ENCODE results near the gene RTN1.

Gene RTN1

DNA sequence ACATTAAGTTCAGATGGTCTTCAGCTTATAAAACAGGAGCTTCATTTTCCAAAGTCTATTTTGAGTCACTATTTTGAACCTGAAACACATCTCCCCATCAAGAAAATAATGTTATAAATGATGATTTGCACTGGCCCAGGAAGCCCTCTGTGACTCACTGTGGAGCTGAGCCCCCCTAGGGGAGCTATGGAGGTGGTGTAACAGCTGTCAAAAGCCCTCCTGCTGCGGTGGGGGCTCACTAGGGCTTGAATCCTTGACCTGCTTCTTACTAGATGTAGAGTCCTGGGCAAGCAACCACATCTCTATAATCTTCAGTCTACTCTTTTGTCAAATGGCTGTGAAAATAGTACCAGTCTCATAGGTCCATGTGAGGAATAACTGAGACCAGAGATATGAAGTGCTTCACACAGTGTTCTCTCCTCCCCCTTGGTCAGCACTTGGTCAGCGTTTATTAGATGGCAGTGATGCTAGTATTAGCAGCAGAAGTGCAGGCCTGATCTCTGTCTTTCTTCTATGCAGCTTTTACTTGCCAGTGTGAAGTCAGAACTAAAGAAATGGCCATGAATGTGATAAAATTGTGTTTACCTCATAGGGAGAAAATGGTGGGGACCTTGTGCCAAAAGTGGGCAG, 83.4 kb downstream of the RTN1 start:
- TF ChIP-seq, protein P1, sequence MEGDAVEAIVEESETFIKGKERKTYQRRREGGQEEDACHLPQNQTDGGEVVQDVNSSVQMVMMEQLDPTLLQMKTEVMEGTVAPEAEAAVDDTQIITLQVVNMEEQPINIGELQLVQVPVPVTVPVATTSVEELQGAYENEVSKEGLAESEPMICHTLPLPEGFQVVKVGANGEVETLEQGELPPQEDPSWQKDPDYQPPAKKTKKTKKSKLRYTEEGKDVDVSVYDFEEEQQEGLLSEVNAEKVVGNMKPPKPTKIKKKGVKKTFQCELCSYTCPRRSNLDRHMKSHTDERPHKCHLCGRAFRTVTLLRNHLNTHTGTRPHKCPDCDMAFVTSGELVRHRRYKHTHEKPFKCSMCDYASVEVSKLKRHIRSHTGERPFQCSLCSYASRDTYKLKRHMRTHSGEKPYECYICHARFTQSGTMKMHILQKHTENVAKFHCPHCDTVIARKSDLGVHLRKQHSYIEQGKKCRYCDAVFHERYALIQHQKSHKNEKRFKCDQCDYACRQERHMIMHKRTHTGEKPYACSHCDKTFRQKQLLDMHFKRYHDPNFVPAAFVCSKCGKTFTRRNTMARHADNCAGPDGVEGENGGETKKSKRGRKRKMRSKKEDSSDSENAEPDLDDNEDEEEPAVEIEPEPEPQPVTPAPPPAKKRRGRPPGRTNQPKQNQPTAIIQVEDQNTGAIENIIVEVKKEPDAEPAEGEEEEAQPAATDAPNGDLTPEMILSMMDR (IDR thresholded peaks at IDR 0.05; ENCODE audit: control insufficient read depth, insufficient read depth, low read depth, low read length, missing control alignments) = no peak
- no peak overlapping the region for H3K4me3 ChIP-seq (ENCODE audit: control insufficient read depth, low read depth, low read length)
- DNase-seq (ENCODE audit: low read depth) = no peak

DNA sequence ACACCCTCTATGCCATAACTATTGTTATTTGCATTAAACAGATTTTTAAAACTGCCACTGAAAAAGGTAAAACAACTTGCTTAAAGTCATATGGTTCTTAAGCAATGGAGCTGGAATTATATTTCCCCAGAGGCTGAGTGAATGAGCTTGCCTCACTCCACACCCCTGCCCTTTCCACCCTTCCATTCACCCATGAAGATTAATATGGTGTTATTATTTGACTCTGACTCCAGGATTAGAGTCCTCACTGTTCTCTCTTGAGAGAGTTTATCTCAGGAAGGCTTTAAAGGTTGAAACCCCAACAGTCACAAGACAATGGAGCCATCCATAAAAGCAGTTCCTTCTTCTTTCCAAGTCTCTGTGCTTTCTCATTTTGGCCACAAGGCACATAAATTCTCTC, 84.9 kb downstream of the RTN1 start:
- TF ChIP-seq, protein P1 (IDR thresholded peaks at IDR 0.05; ENCODE audit: control insufficient read depth, insufficient read depth, low read depth, low read length, missing control alignments) = no peak
- H3K4me3 ChIP-seq (ENCODE audit: control insufficient read depth, low read depth, low read length) = no peak overlapping the region
- no peak for DNase-seq (ENCODE audit: low read depth)

DNA sequence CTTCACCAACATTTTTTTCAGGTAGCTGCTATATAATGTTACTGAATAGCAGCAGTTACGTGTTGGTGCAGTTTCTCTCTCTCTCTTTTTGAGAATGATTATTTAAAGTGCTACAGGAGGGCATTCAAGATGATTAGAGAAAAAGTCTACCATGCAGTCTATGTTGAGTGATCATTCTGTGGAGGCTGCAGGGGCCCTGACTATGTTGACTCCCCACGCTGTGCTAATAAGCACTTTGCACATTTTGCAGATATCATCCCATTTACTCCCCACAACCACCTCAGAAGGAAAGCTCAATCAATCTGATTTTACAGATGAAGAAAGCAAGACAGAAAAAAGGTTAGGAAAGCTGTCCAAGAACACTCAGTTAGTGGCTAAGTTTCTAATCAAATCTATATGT, 87.8 kb downstream of the RTN1 start:
- TF ChIP-seq, protein P1 (IDR thresholded peaks at IDR 0.05; ENCODE audit: control insufficient read depth, insufficient read depth, low read depth, low read length, missing control alignments) = no peak
- H3K4me3 ChIP-seq (ENCODE audit: control insufficient read depth, low read depth, low read length) = no peak overlapping the region
- no peak for DNase-seq (ENCODE audit: low read depth)

DNA sequence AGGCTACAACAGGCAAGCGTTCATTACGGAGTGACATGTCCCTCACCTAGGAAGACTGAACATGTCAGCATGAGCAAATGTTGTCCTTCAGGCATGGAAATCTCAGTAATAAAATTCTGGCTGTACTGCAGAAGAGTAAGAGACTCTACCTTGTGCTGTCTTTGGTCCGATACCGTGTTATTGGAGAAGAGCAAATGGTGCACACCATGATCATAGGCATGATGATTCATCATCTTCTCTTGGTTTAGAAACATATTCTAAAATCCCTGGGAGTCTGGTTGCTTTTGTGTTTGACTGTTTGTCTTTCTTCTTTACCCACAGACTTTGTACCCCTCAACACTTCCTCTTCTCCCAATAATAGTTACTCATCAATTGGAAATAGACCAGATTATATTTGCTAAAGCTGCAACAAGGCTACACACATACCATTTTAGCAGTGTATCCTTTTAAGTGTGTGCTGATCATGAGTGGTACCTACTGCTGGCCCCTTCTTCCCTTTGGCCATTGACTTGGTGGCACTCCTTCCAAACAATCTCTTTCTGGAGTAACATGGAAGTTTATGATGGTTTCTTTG, 93.5 kb downstream of the RTN1 start:
- TF ChIP-seq, protein P1 (IDR thresholded peaks at IDR 0.05; ENCODE audit: control insufficient read depth, insufficient read depth, low read depth, low read length, missing control alignments) = no peak
- DNase-seq (ENCODE audit: low read depth) = no peak
- H3K4me3 ChIP-seq (ENCODE audit: control insufficient read depth, low read depth, low read length) = no peak overlapping the region

DNA sequence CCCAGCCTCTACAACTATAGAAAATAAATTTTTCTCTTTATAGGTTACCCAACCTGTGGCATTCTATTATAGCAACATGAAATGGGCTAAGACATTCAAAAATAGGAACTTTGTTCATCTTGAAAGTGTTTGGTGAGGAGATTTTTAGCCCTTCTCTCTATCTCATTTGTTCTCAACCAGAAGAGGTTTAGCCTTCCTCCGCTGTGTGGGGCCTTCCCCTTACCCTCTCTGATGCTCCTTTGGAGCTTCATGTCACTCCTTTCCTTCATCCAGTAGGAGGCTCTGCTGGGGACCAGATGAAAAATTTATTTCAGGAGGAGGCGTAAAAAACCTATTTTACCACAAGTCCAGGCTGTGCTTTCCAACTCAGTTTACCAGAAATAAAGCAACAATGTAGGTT, 94.1 kb downstream of the RTN1 start:
- TF ChIP-seq, protein P1 (IDR thresholded peaks at IDR 0.05; ENCODE audit: control insufficient read depth, insufficient read depth, low read depth, low read length, missing control alignments) = no peak
- DNase-seq (ENCODE audit: low read depth) = no peak
- H3K4me3 ChIP-seq (ENCODE audit: control insufficient read depth, low read depth, low read length) = no peak overlapping the region

DNA sequence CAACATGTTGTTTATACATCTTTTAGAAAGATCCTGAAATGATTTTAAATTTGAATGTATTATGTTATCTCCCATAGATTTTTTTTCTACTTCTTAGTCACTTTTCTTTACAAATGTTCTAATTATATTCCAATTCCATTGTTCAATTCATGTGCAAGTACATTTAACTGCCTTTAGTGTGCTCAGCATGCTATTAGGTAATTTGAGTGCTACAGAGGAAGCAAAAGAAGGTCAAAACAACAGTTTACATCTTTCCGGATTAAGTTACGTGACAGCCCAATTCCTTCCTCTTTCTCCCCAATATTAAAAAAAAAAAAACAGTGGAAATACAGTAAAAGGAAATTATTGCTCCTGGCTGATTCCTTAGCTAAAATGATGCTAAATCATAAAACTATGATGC, 98.3 kb downstream of the RTN1 start:
- no peak overlapping the region for H3K4me3 ChIP-seq (ENCODE audit: control insufficient read depth, low read depth, low read length)
- TF ChIP-seq, protein P1 (IDR thresholded peaks at IDR 0.05; ENCODE audit: control insufficient read depth, insufficient read depth, low read depth, low read length, missing control alignments) = no peak
- no peak for DNase-seq (ENCODE audit: low read depth)
